GM12801 (cell line): ENCODE measurements around the gene NDUFS6.

Experiments used
- CTCF ChIP-seq: IDR thresholded peaks from one replicate; pipeline ENCODE4 v1.5.1; 2011; ENCODE audit warnings: control low read depth; ENCODE audit not compliant: insufficient read length; ENCODE audit errors: extremely low read depth

NDUFS6 gene

DNA sequence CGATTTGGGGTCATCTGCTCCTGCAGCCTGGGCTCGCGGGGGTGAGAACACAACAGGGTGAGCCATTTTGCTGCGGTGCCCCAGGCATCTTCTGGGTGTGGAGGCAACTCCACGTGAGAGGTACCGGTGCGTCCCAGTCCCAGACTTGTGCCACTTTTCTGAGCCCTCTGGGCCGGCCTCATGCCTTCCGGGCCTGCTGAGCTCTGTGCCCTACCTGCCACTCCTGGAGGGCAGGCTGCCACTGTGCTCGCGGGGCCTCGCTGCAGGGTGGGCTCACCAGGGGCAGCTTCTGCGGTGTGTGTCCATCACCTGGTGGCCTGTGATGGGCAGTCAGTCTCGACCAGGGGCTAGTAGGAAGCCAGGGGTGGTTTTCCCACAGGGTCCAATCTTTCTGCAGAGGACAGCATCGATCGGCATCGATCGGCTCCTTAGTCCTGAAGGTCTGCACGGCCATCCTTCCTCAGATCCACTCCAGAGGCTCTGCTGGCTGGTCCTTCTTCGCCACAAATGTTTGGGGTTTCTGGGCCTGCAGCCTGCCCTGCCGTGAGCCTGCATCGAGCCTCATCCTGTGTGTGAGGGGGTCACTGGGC is 58.9 kb downstream of the NDUFS6 start:
- TF ChIP-seq CTCF, result no peak

DNA sequence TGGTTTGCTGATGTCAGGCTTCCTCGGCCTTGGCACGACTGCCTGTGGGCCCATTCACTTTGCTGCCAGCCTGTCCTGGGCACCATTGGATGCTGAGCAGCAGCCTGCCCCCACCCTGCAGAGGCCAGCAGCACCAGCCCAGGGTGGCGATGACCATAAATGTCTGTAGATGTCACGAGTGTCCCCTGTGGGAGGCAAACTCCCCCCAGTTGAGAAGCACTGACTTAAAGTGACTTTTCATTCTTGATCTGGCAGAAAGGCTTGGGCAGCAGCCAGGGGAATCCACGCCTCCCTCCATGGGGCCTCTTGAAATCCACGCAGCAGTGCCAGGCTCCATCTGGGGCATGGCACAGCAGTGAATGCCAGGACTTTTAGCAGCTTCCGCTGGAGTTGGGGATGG is 59.7 kb downstream of the NDUFS6 start:
- TF ChIP-seq CTCF, result no peak

- no peak for TF ChIP-seq CTCF
These were observed 63.8 kb downstream of the NDUFS6 start for GRCh38 chr5:1864896-1865440.

DNA sequence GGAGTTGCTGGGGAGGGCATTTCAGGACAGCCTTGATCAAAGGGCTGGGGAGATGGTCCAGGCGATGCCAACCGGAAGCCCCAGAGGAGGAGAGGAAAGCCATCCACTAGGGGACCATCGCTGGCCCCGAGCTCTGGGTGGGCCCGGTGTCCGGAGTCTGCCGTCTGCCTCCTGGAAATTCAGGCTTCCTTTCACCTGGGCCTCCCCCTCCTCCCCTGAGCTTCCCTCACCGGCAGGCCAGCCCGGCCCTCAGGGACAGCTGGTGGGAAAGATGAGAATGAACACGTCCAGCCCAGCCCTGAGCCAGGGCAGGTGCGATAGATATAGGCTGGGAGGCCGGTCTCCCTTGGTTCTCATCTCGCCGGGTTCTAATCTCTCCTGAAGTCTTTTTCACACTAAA is 64.3 kb downstream of the NDUFS6 start:
- no peak for TF ChIP-seq CTCF
